GM19193 (cell line): ENCODE results near the gene OR9Q1.

Source experiments
- POLR2A ChIP-seq: IDR thresholded peaks from 4 replicates; pipeline ENCODE4 v1.6.1; 2011; ENCODE audit not compliant: insufficient read depth, insufficient read length; ENCODE audit errors: extremely low read depth

The OR9Q1 gene

GRCh38 chr11:58227956-58228615 lies 204.4 kb downstream of the OR9Q1 start:
- TF ChIP-seq POLR2A = no peak
